WTC11 (cell line): ENCODE data around the gene KCNMA1.

ENCODE experiments used
- CBFB ChIP-seq: sonication (generic); formaldehyde crosslinking; IDR thresholded peaks from 2 replicates; pipeline ENCODE4 v1.8.1; 2022; ENCODE audit warnings: mild to moderate bottlenecking, low read depth, missing genetic modification reagents
- CREB1 ChIP-seq: sonication (generic); formaldehyde crosslinking; IDR thresholded peaks from 2 replicates; pipeline ENCODE4 v1.8.0; 2023; ENCODE audit warnings: mild to moderate bottlenecking, missing genetic modification reagents
- MXD4 ChIP-seq: fragments of 250-450 bp; sonication (Bioruptor Pico); IDR thresholded peaks from 2 replicates; pipeline ENCODE4 v1.8.0; 2021; ENCODE audit warnings: mild to moderate bottlenecking, moderate library complexity, borderline replicate concordance
- NR2C2 ChIP-seq: sonication (generic); formaldehyde crosslinking; IDR thresholded peaks from 2 replicates; pipeline ENCODE4 v1.8.0; 2022; ENCODE audit warnings: mild to moderate bottlenecking, missing genetic modification reagents
- ZBTB21 ChIP-seq: sonication (generic); formaldehyde crosslinking; IDR thresholded peaks from 2 replicates; pipeline ENCODE4 v1.8.1; 2023; ENCODE audit warnings: mild to moderate bottlenecking, missing genetic modification reagents, borderline replicate concordance
- TF ChIP-seq, protein P1 (sequence below): fragments of 250-450 bp; sonication (Bioruptor Pico); IDR thresholded peaks from 2 replicates; pipeline ENCODE4 v1.9.0; 2021; ENCODE audit warnings: mild to moderate bottlenecking, borderline replicate concordance
- TF ChIP-seq, protein P2 (sequence below): sonication (generic); formaldehyde crosslinking; IDR thresholded peaks from 2 replicates; pipeline ENCODE4 v1.8.1; 2023; ENCODE audit warnings: mild to moderate bottlenecking, missing genetic modification reagents, borderline replicate concordance
- TF ChIP-seq, protein P3 (sequence below): fragments of 250-450 bp; sonication (Bioruptor Pico); IDR thresholded peaks from 2 replicates; pipeline ENCODE4 v1.9.0; 2021; ENCODE audit warnings: mild to moderate bottlenecking
- TF ChIP-seq, protein P4 (sequence below): sonication (generic); formaldehyde crosslinking; IDR thresholded peaks from 2 replicates; pipeline ENCODE4 v1.8.1; 2022; ENCODE audit warnings: mild to moderate bottlenecking, moderate library complexity, missing genetic modification reagents
- TF ChIP-seq, protein P5 (sequence below): sonication (generic); formaldehyde crosslinking; IDR thresholded peaks from 2 replicates; pipeline ENCODE4 v1.8.0; 2022; ENCODE audit warnings: mild to moderate bottlenecking, missing genetic modification reagents

DNA sequence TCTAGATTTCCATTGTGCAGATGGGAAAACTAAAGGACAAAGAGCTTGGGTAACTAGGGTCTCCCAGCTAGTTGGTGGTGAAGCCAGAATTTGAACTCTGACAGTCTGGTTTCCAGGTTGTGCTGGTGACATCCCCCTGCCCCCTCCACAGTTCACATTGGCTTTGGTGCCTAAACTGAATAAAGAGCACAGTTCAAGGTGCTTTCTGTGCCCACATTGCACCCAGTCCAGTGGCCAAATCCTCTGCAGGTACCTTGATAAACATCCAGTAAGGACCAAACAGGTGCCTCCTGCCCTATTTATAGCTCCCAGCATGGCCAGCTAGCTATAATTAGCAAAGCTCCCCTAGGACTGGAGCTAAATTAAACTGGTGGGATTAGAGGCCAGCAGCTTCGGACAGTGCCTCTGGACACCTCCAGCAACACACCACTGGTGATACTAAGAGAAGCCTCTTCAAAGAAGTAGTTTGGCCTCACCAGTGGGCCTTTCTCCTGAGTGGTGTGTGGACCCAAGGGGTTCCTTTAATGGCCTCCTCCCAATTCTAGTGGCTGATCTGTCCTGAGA lies 59.9 kb downstream of the KCNMA1 start:
- TF ChIP-seq MXD4 (CRISPR knock-in tag) (no peak), ZBTB21 (CRISPR knock-in tag) (no peak), CREB1 (CRISPR knock-in tag) (no peak), CBFB (no peak), NR2C2 (CRISPR knock-in tag) (no peak)
- TF ChIP-seq, protein P1, sequence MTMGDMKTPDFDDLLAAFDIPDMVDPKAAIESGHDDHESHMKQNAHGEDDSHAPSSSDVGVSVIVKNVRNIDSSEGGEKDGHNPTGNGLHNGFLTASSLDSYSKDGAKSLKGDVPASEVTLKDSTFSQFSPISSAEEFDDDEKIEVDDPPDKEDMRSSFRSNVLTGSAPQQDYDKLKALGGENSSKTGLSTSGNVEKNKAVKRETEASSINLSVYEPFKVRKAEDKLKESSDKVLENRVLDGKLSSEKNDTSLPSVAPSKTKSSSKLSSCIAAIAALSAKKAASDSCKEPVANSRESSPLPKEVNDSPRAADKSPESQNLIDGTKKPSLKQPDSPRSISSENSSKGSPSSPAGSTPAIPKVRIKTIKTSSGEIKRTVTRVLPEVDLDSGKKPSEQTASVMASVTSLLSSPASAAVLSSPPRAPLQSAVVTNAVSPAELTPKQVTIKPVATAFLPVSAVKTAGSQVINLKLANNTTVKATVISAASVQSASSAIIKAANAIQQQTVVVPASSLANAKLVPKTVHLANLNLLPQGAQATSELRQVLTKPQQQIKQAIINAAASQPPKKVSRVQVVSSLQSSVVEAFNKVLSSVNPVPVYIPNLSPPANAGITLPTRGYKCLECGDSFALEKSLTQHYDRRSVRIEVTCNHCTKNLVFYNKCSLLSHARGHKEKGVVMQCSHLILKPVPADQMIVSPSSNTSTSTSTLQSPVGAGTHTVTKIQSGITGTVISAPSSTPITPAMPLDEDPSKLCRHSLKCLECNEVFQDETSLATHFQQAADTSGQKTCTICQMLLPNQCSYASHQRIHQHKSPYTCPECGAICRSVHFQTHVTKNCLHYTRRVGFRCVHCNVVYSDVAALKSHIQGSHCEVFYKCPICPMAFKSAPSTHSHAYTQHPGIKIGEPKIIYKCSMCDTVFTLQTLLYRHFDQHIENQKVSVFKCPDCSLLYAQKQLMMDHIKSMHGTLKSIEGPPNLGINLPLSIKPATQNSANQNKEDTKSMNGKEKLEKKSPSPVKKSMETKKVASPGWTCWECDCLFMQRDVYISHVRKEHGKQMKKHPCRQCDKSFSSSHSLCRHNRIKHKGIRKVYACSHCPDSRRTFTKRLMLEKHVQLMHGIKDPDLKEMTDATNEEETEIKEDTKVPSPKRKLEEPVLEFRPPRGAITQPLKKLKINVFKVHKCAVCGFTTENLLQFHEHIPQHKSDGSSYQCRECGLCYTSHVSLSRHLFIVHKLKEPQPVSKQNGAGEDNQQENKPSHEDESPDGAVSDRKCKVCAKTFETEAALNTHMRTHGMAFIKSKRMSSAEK = no peak
- TF ChIP-seq, protein P2, sequence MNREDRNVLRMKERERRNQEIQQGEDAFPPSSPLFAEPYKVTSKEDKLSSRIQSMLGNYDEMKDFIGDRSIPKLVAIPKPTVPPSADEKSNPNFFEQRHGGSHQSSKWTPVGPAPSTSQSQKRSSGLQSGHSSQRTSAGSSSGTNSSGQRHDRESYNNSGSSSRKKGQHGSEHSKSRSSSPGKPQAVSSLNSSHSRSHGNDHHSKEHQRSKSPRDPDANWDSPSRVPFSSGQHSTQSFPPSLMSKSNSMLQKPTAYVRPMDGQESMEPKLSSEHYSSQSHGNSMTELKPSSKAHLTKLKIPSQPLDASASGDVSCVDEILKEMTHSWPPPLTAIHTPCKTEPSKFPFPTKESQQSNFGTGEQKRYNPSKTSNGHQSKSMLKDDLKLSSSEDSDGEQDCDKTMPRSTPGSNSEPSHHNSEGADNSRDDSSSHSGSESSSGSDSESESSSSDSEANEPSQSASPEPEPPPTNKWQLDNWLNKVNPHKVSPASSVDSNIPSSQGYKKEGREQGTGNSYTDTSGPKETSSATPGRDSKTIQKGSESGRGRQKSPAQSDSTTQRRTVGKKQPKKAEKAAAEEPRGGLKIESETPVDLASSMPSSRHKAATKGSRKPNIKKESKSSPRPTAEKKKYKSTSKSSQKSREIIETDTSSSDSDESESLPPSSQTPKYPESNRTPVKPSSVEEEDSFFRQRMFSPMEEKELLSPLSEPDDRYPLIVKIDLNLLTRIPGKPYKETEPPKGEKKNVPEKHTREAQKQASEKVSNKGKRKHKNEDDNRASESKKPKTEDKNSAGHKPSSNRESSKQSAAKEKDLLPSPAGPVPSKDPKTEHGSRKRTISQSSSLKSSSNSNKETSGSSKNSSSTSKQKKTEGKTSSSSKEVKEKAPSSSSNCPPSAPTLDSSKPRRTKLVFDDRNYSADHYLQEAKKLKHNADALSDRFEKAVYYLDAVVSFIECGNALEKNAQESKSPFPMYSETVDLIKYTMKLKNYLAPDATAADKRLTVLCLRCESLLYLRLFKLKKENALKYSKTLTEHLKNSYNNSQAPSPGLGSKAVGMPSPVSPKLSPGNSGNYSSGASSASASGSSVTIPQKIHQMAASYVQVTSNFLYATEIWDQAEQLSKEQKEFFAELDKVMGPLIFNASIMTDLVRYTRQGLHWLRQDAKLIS = no peak
- TF ChIP-seq, protein P3, sequence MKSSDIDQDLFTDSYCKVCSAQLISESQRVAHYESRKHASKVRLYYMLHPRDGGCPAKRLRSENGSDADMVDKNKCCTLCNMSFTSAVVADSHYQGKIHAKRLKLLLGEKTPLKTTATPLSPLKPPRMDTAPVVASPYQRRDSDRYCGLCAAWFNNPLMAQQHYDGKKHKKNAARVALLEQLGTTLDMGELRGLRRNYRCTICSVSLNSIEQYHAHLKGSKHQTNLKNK (CRISPR knock-in tag) = no peak
- TF ChIP-seq, protein P4, sequence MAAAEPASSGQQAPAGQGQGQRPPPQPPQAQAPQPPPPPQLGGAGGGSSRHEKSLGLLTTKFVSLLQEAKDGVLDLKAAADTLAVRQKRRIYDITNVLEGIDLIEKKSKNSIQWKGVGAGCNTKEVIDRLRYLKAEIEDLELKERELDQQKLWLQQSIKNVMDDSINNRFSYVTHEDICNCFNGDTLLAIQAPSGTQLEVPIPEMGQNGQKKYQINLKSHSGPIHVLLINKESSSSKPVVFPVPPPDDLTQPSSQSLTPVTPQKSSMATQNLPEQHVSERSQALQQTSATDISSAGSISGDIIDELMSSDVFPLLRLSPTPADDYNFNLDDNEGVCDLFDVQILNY (CRISPR knock-in tag) = no peak
- TF ChIP-seq, protein P5, sequence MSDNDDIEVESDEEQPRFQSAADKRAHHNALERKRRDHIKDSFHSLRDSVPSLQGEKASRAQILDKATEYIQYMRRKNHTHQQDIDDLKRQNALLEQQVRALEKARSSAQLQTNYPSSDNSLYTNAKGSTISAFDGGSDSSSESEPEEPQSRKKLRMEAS (CRISPR knock-in tag) = no peak
